ENCODE results near the gene RNASEH1.
"Not testable (repeated sequence)": the region's sequence is repeated elsewhere in the genome, so short reads cannot be mapped to it uniquely, and the experiment has no call there.

RNASEH1 gene

DNA sequence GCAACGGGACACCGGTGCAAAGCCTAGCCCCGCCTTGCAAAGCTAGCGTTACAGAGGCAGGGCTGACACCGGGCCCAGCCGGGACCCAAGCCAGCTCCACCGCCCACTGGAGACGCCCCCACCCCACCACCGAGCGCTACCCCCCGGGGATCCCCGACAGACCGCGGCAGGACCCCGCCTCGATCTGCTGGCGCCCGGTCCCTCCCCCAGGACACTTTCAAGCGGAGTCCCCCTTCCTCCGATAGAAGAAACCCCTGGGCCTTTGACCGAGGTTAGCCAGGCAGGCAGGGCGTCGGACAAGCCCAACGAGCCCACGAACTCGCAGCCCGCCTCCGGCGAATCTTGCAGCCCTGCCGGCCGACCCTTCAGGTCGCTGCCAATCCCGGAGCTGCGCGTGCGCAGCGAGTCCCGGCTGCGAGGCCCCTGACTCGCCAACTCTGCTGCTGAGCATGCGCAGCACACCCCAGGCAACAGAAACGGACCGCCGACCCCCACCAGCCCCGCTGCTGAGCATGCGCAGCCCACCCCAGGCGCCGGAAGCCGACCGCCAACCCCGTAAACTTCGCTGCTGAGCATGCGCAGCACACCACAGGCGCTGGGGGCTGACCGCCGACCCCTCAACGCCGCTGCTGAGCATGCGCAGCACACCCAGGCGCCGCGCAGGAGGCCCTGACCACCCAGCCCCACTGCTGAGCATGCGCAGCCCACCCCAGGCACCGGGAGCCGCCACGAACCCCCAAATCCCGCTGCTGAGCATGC, 39.5 kb downstream of the RNASEH1 start:
- no peaks in the 10 kb centered on the region for H3K27me3 Mint-ChIP-seq
- peak overlapping the region; percentile 96 for H3K4me3 Mint-ChIP-seq
- H3K4me1 Mint-ChIP-seq = peaks cover 48% of the 10 kb centered on the region
- peaks cover 18% of the 10 kb centered on the region for H3K36me3 Mint-ChIP-seq
- H3K27ac Mint-ChIP-seq = peak overlapping the region; percentile 93
- peaks cover 5% of the 10 kb centered on the region for H3K9me3 Mint-ChIP-seq

- Mint-ChIP-seq H3K27me3 (no peaks in the 10 kb centered on the region), H3K4me3 (peak overlapping the region; percentile 96), H3K9me3 (peaks cover 5% of the 10 kb centered on the region), H3K36me3 (peaks cover 24% of the 10 kb centered on the region), H3K4me1 (peaks cover 55% of the 10 kb centered on the region), H3K27ac (peak overlapping the region; percentile 46)
Observed at GRCh38 chr2:3517948-3518495, 40.1 kb downstream of the RNASEH1 start.

- H3K4me1 Mint-ChIP-seq = peaks cover 54% of the 10 kb centered on the region
- H3K4me3 Mint-ChIP-seq = no peak overlapping the region
- H3K9me3 Mint-ChIP-seq = peaks cover 5% of the 10 kb centered on the region
- H3K36me3 Mint-ChIP-seq = peaks cover 29% of the 10 kb centered on the region
- no peak overlapping the region for H3K27ac Mint-ChIP-seq
- no peaks in the 10 kb centered on the region for H3K27me3 Mint-ChIP-seq
Observed at GRCh38 chr2:3516831-3517230, 41.3 kb downstream of the RNASEH1 start.

GRCh38 chr2:3515438-3515837, 42.7 kb downstream of the RNASEH1 start:
- Mint-ChIP-seq H3K36me3 (peaks cover 40% of the 10 kb centered on the region), H3K4me1 (peaks cover 51% of the 10 kb centered on the region), H3K27ac (peak overlapping the region; percentile 14)
- not testable (repeated sequence) for H3K4me3 Mint-ChIP-seq, H3K27me3 Mint-ChIP-seq, H3K9me3 Mint-ChIP-seq

GRCh38 chr2:3513026-3513810, 44.9 kb downstream of the RNASEH1 start:
- H3K4me3 Mint-ChIP-seq = no peak overlapping the region
- no peaks in the 10 kb centered on the region for H3K27me3 Mint-ChIP-seq
- peaks cover 10% of the 10 kb centered on the region for H3K9me3 Mint-ChIP-seq
- H3K4me1 Mint-ChIP-seq = peaks cover 48% of the 10 kb centered on the region
- H3K27ac Mint-ChIP-seq = peak overlapping the region; percentile 4
- peaks cover 51% of the 10 kb centered on the region for H3K36me3 Mint-ChIP-seq

DNA sequence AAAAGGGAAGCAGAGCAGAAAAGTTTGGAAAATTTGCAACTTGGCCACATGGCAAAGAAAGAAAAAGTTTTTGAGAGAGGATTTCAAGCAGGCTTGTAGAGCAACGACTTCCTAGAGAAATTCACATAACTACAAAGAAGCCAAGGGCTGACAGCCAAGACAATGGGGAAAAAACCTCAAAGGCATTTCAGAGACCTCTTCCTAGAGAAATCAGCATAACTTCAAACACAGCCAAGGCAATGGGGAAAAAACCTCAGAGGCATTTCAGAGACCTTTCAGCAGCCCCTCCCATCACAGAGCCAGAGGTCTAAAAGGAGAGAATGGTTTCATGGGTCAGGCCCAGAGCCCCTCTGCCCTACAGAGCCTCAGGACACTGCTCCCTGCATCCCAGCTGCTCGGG, 46.0 kb downstream of the RNASEH1 start:
- peaks cover 45% of the 10 kb centered on the region for H3K4me1 Mint-ChIP-seq
- peaks cover 10% of the 10 kb centered on the region for H3K9me3 Mint-ChIP-seq
- H3K4me3 Mint-ChIP-seq = no peak overlapping the region
- H3K27ac Mint-ChIP-seq = no peak overlapping the region
- H3K27me3 Mint-ChIP-seq = no peaks in the 10 kb centered on the region
- peaks cover 60% of the 10 kb centered on the region for H3K36me3 Mint-ChIP-seq

DNA sequence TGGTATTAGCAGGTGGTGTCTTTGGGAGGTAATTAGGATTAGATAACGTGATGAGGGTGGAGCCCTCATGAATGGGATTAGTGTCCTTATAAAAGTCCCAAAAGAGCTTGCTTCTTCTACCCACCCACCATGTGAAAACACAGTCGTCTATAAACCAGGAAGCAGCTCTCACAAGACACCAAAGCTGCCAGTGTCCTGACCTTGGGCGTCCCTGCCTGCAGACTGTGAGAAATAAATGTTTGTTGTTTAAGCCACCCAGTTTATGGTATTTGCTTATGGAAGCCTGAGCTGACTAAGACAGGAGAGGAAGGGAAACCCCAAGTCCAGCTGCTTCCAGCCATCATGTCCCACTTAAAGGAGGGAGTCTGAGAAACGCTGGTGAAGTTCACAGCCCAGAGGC, 52.4 kb downstream of the RNASEH1 start:
- Mint-ChIP-seq H3K4me1 (peaks cover 27% of the 10 kb centered on the region), H3K27ac (peak overlapping the region; percentile 24), H3K36me3 (peaks cover 31% of the 10 kb centered on the region), H3K4me3 (no peak overlapping the region), H3K27me3 (no peaks in the 10 kb centered on the region), H3K9me3 (no peaks in the 10 kb centered on the region)

DNA sequence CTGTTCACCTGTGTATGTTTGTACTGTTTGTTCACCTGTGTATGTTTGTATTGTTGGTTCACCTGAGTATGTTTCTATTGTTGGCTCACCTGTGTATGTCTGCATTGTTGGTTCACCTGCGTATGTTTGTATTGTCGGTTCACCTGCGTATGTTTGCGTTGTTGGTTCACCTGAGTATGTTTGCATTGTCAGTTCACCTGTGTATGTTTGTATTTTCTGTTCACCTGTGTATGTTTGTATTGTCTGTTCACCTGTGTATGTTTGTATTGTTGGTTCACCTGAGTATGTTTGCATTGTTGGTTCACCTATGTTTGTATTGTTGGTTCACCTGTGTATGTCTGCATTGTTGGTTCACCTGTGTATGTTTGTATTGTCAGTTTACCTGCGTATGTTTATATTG, 53.4 kb downstream of the RNASEH1 start:
- H3K36me3 Mint-ChIP-seq = peaks cover 28% of the 10 kb centered on the region

DNA sequence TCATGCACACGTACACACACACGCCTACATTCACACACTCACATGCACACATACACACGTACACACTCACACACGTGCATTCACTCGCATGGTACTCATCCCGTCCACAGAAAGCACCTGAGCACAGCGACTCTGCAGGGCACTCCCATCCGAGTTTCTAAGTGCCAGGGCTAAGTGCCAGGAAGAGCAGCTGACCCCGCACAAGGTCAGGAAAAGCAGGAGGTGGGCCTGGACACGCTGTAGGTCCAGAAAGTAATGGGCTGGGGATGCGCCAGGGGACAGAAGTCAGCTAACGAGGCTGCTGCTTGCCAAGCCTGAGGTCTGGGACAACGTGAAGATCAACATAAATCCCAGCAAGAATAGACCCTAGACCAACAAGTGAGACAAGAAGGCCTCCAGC, 54.6 kb downstream of the RNASEH1 start:
- Mint-ChIP-seq H3K36me3 (peaks cover 24% of the 10 kb centered on the region), H3K27ac (no peak overlapping the region), H3K27me3 (no peaks in the 10 kb centered on the region), H3K4me1 (peaks cover 24% of the 10 kb centered on the region), H3K4me3 (no peak overlapping the region), H3K9me3 (no peaks in the 10 kb centered on the region)

More for the DNA sequence above, 53.4 kb downstream of the RNASEH1 start:
- H3K4me3 Mint-ChIP-seq = no peak overlapping the region
- H3K27me3 Mint-ChIP-seq = no peaks in the 10 kb centered on the region
- H3K9me3 Mint-ChIP-seq = no peaks in the 10 kb centered on the region
- peaks cover 25% of the 10 kb centered on the region for H3K4me1 Mint-ChIP-seq
- H3K27ac Mint-ChIP-seq = no peak overlapping the region

- peaks cover 21% of the 10 kb centered on the region for H3K4me1 Mint-ChIP-seq
- no peak overlapping the region for H3K4me3 Mint-ChIP-seq
- no peak overlapping the region for H3K27ac Mint-ChIP-seq
- H3K36me3 Mint-ChIP-seq = peaks cover 24% of the 10 kb centered on the region
- no peaks in the 10 kb centered on the region for H3K9me3 Mint-ChIP-seq
- no peaks in the 10 kb centered on the region for H3K27me3 Mint-ChIP-seq
Observed at GRCh38 chr2:3503046-3503445, 55.1 kb downstream of the RNASEH1 start.

DNA sequence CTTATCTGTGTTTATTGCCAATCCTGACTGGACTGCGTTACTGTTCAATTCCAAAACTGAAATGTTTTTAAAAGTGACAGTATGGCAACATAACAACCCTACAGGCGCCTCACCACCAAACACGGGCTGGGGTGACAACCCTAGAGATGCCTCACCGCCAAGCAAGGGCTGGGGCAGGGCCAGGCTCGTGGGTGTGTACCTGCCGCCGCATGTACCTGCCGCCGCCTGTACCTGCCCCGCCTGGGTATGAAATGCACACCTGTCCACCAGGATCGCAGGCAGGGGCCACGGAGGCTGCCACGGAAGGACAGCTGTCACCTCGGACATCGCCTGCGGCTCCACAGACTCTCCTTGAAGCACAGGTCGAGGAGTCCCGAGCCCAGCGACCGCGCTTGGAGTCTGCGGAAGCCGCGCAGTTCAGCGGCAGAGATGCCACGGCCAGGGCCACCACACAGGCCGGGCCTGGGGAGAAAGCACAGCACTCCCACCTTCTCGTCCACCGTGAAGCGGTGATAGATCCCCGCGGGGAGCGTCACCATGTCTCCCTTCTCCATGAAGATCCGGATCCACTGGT, 57.7 kb downstream of the RNASEH1 start:
- no peaks in the 10 kb centered on the region for H3K9me3 Mint-ChIP-seq
- no peak overlapping the region for H3K4me3 Mint-ChIP-seq
- no peaks in the 10 kb centered on the region for H3K27me3 Mint-ChIP-seq
- H3K36me3 Mint-ChIP-seq = peaks cover 18% of the 10 kb centered on the region
- peaks cover 5% of the 10 kb centered on the region for H3K4me1 Mint-ChIP-seq
- no peak overlapping the region for H3K27ac Mint-ChIP-seq

DNA sequence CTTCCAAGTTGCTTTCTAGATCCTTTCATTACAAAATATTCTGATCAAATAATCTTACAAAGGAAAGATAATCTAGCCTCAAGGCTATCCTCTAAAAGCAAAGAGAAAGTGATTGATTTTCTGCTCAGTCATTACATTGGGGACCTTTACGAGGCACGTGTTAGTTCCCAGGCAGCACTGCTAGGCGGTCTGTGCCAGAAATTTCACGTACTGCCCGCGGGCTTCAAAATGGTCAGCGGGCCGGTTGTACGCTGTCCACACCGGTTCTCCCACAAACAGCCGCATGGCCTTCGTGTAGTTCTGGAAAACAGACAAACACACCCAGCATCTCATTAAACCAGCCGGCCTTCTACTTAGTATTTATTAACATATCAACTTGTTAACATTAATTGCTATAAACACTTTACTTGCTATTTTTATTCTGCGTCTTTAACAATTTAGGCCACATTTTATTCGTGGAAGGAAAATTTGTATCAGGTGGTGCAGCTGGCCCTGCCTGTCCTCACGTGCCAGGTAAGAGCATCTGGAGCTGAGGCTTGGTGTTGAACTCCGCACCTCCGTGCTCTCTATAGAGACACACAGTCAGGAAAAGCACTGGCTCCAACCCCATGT, 59.2 kb downstream of the RNASEH1 start:
- Mint-ChIP-seq H3K4me3 (no peak overlapping the region), H3K36me3 (peaks cover 16% of the 10 kb centered on the region), H3K4me1 (no peaks in the 10 kb centered on the region), H3K27me3 (no peaks in the 10 kb centered on the region), H3K27ac (no peak overlapping the region), H3K9me3 (no peaks in the 10 kb centered on the region)

DNA sequence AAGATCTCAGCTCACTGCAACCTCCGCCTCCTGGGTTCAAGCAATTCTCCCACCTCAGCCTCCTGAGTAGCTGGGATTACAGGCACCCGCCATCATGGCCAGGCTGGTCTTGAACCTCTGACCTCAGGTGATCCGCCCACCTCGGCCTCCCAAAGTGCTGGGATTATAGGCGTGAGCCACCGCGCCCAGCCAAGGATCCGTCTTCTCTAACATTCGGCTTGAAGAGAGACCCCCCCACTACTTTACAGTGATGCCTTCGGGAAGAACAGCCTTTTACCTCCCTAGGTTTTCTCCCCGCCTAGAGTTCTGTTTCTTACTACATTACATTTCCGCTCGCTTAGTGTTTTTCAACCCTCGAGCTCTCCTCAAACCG, 61.4 kb downstream of the RNASEH1 start:
- peaks cover 16% of the 10 kb centered on the region for H3K36me3 Mint-ChIP-seq
- H3K9me3 Mint-ChIP-seq, H3K27me3 Mint-ChIP-seq, H3K27ac Mint-ChIP-seq, H3K4me1 Mint-ChIP-seq, H3K4me3 Mint-ChIP-seq: not testable (repeated sequence)
